DND-41 (cell line): ENCODE measurements around the gene RAD17.

Source experiments
- CTCF ChIP-seq: IDR thresholded peaks from 2 replicates; pipeline ENCODE4 v1.5.1; 2012; ENCODE audit warnings: borderline replicate concordance, low read length, moderate library complexity, mild to moderate bottlenecking; ENCODE audit not compliant: poor library complexity, severe bottlenecking; ENCODE audit errors: extremely low read depth
- EZH2 ChIP-seq: IDR thresholded peaks from 3 replicates; pipeline ENCODE4 v1.6.1; 2012; ENCODE audit warnings: borderline replicate concordance, low read depth, mild to moderate bottlenecking, moderate library complexity, low read length, inconsistent platforms; ENCODE audit not compliant: severe bottlenecking

- TF ChIP-seq CTCF, result no peak
- TF ChIP-seq EZH2, result no peak
Observed at GRCh38 chr5:69326365-69326764, 43.3 kb upstream of the RAD17 start.
